GM10248 (cell line): ENCODE data around the gene SLC5A2.

Experiments
- CTCF ChIA-PET: fragments of 300-600 bp; sonication (Branson Sonifier 250); formaldehyde crosslinking; extraction: SDS; loops from one replicate; lab custom pipeline; 2021; ENCODE audit warnings: antibody characterized with exemption; lab: Yijun Ruan, JAX
- POLR2A ChIA-PET: fragments of 350-650 bp; sonication (Branson Sonifier 250); formaldehyde crosslinking; extraction: SDS; loops from one replicate; lab custom pipeline; 2020; ENCODE audit warnings: antibody characterized with exemption; lab: Yijun Ruan, JAX
- DNase-seq: peaks from one replicate; pipeline ENCODE4 v3.0.0; 2012; ENCODE audit errors: extremely low spot score
- TF ChIP-seq, protein P1 (sequence below): IDR thresholded peaks from 2 replicates; pipeline ENCODE4 v1.5.1; 2012; ENCODE audit warnings: mild to moderate bottlenecking, low read depth; ENCODE audit errors: extremely low read depth, missing control alignments, control extremely low read depth

Gene SLC5A2

DNA sequence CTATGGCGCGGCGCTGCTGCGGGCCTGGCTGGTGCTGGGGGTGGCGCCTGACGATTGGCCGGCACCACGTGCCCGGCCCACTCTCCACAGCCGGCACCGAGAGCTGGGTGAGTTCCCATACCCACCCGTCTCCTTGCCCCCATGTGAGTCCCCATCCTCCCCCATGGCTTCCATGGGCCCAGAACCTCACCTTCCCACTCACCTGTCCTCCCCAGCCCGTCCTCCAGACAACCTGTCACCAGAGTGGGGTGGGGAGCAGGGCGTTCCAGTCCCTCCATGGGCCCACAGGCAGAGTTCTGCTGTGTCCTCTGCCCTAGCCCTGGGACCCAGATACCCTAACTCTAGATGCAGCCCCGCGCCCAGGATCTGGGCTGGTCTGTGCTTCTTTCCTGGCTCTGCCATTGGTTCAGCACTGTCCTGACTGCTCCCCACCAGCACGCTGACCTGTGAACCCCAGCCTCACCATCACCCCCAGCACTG lies 18.1 kb upstream of the SLC5A2 start:
- POLR2A ChIA-PET: no interaction called here
- CTCF ChIA-PET: interaction anchor here (1.5 kb wide), 1 partner anchor 12 kb away, joined by 4 read pairs; no protein-coding TSS in a partner anchor
- DNase-seq: no peak

DNA sequence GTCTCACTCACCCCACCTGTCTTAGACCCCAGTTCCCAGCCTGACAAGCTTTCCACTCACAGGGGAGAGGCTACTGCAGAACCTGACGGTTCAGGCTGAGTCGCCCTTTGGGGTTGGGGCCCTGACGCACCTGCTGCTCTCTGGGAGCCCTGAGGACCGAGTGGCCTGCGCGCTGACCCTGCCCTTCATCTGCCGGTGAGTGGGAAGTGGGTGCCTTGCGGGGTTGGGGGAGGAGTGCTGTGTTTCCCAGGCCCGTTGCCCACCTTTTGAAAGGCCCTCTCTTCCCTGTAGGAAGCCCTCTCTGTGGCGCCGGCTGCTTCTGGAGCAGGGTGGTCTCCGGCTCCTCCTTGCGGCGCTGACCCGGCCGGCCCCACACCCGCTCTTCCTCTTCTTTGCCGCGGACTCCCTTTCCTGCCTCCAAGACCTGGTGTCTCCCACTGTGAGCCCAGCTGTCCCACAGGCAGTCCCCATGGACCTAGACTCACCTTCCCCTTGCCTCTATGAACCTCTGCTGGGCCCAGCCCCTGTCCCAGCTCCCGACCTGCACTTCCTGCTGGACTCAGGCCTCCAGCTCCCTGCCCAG lies 17.0 kb upstream of the SLC5A2 start:
- CTCF ChIA-PET: no interaction called here
- DNase-seq: no peak
- POLR2A ChIA-PET: no interaction called here
- TF ChIP-seq, protein P1, sequence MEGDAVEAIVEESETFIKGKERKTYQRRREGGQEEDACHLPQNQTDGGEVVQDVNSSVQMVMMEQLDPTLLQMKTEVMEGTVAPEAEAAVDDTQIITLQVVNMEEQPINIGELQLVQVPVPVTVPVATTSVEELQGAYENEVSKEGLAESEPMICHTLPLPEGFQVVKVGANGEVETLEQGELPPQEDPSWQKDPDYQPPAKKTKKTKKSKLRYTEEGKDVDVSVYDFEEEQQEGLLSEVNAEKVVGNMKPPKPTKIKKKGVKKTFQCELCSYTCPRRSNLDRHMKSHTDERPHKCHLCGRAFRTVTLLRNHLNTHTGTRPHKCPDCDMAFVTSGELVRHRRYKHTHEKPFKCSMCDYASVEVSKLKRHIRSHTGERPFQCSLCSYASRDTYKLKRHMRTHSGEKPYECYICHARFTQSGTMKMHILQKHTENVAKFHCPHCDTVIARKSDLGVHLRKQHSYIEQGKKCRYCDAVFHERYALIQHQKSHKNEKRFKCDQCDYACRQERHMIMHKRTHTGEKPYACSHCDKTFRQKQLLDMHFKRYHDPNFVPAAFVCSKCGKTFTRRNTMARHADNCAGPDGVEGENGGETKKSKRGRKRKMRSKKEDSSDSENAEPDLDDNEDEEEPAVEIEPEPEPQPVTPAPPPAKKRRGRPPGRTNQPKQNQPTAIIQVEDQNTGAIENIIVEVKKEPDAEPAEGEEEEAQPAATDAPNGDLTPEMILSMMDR: no peak

More for the DNA sequence above, 18.1 kb upstream of the SLC5A2 start:
- TF ChIP-seq, protein P1: no peak

DNA sequence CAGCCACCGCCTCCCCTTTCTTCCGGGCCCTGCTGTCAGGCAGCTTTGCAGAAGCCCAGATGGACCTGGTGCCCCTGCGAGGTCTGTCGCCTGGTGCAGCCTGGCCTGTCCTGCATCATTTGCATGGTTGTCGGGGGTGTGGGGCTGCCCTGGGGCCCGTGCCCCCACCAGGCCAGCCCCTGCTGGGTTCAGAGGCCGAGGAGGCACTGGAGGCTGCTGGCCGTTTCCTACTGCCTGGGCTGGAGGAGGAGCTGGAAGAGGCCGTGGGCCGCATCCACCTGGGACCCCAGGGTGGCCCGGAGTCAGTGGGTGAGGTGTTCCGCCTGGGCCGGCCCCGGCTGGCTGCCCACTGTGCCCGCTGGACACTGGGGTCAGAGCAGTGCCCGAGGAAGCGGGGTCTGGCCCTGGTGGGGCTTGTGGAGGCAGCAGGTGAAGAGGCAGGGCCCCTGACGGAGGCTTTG lies 16.5 kb upstream of the SLC5A2 start:
- ChIA-PET CTCF (no interaction called here), POLR2A (no interaction called here)
- DNase-seq: no peak
- TF ChIP-seq, protein P1: no peak

DNA sequence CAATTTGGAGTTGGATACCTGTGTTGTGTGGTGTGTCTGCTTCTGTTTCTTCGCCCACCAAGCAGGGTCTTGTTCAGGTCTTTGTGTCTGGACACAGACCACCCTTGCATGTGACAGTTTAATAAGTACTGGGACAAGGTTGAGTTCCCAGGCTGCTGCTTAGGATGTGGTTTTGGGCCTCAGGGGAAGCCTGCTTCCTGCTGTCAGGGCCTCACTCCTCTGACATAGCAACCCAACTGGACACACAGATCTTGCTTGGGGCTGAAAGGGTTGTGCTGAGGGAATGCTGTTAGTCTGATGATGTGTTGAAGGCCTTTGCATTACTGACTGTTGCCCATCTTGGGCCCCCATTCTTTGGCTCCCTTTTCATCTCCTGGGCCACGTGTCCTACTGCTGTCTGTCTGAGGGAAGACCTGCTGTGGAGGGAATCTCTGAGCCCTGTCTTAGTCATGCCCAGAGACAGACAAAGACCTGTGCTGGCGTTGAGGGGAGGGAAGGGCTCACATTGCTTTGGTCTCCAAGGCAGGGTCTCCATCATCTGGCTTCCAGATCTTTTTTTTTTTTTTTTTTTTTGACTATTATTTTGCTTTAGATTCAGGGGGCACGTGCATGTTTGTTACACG lies 15.7 kb upstream of the SLC5A2 start:
- POLR2A ChIA-PET: no interaction called here
- CTCF ChIA-PET: interaction anchor here (2.8 kb wide), 1 partner anchor 7 kb away, joined by 13 read pairs; the partner anchor contains the start of gene ARMC5
- TF ChIP-seq, protein P1: no peak
- no peak for DNase-seq

DNA sequence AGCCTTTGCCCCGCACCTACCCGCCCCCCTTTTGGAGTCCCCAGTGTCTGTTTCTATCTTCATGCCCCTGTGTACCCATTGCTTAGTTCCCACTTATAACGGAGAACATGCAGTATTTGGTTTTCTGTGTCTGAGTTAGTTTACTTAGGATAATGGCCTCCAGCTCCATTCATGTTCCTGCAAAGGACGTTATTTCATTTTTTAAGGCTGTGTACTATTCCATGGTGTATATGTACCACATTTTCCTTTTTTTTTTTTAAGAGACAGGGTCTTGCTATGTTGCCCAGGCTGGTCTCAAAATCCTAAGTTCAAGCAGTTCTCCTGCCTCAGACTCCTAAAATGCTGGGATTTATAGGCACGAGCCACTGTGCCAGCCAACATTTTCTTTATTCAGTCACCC lies 15.1 kb upstream of the SLC5A2 start:
- CTCF ChIA-PET: interaction anchor here (1.0 to 2.8 kb wide), 2 partner anchors 8 to 16 kb away, joined by 3 to 13 read pairs; partner anchors contain the start of gene ARMC5
- DNase-seq: no peak
- TF ChIP-seq, protein P1: no peak
- POLR2A ChIA-PET: no interaction called here

DNA sequence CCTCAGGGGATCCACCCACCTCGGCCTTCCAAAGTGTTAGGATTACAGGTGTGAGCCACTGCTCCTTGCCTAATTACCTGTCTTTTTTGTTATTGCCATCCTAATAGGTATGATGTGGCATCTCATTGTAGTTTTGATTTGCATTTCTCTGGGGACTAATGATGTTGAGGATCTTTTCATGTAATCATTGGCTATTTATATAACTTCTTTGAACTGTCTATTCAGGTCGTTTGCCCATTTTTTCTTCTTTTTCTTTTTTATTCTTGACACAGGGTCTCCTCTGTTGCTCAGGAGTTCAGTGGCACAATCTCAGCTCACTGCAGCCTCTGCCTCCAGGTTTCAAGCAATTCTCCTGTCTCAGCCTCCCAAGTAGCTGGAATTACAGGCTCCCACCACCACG lies 12.3 kb upstream of the SLC5A2 start:
- DNase-seq: no peak
- ChIA-PET CTCF (interaction anchor here (2.1 kb wide), 1 partner anchor 10 kb away, joined by 12 read pairs; the partner anchor contains the start of gene ARMC5), POLR2A (no interaction called here)
- TF ChIP-seq, protein P1: no peak
